Left forelimb (tissue), 1 donor: ENCODE results near the gene JRKL.
A peak's percentile ranks its signal among the peaks of the same experiment; 100 is the strongest.

ENCODE experiments used
- DNase-seq: peaks from one replicate; pipeline ENCODE4 v3.0.0-alpha.2; 2018; ENCODE audit warnings: low spot score

Gene JRKL

DNA sequence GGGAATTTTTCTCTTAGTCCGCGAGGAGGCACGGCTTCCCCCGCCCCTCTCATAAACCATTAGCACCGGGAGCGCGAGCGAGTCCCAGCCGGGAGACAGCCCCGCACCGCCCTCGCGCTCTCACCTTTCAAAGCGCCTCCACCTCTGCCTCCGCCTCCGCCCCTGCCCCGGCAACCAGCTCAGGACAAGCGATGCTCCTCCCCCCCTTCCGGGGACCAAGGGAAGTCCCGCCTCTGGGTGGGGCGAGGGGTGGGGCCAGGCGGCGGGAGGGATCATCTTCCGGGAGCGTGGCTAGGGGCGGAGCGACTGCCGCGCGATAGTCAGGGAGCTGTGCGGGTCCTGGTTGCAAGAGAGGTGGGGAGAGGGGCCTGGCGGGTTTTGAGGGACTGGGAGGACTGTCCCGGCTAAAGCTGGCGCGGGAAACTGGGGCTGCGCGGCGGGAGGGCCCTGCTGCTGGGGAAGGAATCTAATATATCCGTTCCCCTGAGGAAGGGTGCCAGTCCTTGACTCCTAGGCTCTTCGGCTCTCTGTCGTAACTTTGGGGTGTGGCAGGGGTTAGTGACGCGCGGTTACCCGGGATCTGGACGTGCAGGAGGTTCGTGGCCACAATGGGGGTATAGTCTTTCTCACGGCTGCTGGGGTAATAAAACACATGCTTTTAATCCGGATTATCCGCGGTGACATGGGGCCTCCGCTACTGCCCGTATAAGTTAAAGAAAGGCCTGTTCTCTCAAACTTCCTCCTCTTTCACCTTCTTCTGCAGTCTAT lies at the start of gene JRKL, which contains the start of gene CCDC82:
JRKL (plus strand) TSS at position 294 of the 768 bp plus-strand sequence. CDS start 637 bp downstream, outside the sequence.
CCDC82 (minus strand) TSS at position 193 of the 768 bp plus-strand sequence. CDS start 5,165 bp downstream, outside the sequence.
- DNase-seq = peak; percentile 98

DNA sequence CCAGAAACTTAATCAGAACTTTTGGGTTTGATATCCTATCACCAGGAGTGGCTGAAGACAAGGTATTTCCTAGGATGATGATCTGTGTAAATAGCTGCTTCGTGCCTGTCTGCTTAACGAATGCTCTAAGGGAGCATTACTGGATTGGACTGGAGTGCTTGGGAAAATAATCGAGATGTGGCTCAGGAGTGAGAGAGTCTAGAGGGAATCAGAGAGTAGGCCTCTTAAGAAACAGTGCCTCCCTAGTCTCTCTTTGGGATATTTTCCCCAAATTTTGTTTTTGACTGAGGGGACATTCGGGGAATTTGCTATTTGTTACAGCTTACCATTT lies 49.3 kb upstream of the JRKL start:
- no peak for DNase-seq

DNA sequence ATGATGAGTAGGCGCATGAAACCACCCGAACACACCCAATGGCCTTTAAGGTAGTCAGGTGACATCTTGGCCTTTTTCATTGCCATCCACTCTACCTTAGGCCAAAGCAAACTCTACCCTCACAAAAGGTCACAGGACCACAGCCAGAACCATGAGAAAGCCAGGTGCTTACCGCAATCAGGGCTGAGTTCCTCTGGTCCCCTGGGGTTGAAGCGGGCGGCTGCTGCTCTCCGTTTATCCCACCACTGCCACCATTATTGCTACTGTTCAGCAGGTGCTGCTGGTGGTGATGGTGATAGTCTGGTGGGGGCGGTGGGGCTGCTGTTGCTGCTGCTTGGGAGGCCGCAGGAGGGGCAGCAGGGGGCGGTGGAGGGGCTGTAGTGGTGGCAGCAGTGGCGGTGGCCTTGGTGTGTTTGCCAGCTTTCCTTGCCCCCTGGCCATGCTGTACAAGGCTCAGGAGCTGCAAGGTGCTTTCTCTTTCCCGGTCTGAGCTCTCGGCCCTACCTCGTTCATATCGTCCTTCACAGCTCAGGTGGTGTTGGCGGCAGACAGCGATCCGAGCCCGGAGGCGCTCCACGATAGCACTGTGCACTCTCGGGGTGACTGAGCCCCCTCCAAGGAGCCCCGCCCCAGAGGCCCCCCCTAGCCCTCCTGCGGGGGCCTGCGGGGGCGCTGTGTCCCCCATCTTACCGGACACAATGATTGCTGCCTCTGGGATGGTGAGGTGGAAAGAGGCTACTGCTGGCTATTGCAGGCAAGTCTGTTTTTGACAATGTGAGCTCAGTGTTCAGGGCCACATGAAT lies 48.4 kb upstream of the JRKL start:
- DNase-seq = no peak

DNA sequence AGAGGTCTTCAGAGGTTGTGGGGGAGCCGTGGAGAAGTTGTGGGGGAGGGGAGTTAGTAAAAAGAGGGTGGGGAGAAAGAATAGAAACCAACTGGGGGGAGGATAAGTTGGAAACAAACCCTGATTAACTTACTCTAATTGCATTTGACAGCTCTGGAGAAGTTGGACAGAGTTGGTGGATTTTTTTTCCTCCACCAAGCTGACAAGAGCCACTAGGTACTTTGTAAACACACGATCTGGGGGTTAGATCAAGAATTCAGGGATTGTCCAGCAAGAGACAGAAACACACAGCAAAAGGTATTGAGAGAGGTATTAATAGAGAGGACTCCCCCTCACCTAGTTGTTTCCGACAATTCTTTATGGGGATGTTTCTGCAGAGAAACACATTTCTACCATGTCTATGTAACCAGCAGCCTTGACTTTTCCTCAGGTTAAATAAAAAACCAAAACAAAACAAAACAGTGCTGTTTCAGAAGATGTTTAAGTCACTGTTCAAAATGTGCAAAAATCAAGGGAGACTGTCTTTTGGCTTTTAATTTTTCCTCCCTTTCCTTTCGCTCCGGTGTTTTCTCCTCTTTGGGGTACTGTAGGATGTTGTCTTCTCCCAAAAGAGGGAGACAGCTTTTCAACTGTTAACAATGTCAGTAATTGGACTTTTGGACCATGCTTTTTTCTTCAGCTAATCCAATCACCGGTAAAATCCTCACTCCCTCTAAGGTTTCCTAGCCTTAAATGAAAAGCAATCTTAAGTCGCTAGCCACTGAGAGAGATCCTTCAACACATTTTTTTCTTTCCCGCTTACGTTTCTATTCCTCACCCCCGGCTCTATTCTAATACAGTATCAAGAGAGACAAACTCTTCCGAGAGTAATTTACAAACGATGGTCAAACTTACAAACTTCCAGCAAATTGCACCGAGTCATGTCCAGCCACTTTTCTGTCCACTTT lies 47.5 kb upstream of the JRKL start:
- DNase-seq = no peak

DNA sequence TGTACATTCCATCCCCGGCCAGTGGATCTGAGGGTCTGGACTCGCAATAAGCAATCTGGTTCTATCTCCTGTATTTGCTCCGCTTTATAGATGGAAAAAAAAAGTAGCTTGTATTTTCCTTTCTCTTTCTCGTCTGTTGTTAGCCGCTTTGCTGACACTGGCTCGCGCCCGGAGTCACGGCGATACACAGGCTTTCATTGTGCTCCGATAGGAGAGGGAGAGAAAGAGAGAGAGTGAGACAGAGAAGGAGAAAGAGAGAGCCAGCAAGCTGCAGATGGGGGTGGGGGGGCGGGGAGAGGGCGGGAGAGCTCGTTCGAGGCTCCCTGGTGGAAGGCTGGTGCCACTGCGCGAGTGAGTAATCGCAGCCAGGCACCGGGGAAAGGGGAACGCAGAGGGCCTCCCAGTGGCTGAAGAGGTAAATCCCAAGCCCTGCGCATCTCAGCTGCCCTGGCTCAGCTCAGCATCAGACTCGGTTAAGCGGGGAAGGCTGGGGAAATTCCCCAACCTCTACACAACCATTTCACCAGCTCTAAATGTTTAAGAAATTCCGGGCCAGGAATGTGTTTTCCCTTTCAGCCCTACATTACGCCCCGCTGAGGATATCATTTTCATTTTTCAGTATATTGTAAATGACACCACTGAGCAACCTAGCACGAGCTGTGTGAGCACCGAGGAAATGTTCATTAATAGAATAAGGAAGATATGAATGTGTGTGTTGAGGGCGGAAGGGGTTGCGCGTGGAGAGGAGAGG lies 46.7 kb upstream of the JRKL start, which contains the start of gene MAML2:
MAML2 (minus strand) TSS at position 235 of the 751 bp plus-strand sequence. CDS start 1,300 bp downstream, outside the sequence.
- peak; percentile 93 for DNase-seq

DNA sequence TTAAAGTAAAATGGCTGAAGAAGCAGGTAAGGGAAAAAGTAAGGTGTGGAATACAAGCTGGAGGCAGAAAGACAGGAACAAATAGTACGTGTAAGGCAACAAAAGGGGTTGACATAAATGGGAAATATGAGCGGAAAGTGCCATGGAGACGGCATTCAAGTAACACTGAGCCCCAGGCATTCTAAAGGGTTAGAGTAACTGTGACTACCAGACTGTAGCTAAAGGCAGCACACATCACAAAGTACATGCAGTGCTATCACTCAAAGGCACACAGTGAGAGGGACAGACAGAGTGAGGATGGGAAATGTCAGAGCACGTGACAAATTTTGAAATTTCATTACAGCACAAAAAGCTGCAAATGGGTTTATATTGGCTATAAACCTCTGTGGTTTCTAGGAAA lies 33.0 kb upstream of the JRKL start:
- no peak for DNase-seq

DNA sequence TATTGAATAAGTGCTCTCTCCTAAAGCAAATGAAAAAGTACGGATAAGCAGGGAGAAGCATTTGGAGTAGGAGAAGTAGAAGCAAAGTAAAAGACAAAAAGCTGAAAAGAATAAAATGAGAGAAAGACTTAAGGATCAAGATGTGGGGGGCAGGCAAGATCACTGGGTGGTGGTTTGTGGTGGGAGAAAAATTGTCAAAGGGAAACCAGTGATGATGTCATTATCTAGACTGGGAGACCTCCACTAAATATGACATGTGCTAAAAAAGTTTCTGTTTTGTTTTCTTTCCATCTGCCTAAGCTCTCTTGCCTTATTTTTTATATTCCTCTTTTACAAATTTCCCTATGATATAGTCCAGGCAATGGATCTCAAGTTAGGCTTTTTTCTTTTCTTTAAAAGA lies 32.0 kb upstream of the JRKL start:
- DNase-seq = no peak

DNA sequence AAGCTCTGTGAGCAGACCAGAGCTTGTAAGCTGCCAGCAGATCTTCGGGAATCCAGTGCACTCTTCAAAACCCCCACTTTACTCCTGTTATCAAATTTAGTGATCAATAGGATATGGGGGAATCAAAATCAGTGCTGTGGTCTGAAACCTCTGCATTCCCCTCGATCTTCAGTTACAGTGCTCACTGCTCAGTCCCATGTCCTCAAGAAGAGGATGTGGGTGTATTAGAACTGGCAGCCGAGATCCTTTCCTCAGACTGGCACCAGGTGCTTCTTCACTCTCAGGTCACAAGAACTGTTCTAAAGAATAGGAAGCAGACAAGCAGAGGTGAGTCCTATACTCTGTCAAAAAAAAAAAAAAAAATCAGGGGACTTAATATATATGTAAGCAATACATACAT lies 31.5 kb upstream of the JRKL start:
- no peak for DNase-seq

DNA sequence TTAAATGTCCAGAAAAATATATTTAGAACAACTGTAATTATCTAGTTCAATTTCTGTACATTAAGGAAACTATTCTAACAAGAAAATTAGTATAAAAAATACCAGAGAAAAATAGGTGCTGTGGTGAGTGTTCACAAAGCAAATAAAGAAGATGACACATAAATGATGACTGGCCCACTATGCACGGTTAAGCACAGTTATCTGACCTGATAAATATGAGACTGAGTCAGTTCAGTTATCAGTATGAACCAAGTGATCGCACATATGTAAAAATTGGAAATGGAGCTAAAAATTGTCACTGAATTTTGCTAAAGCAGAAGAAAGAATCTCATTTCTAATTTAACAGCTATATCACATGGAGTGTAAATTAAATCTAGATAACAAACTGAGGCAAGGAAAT lies 28.0 kb upstream of the JRKL start:
- no peak for DNase-seq

DNA sequence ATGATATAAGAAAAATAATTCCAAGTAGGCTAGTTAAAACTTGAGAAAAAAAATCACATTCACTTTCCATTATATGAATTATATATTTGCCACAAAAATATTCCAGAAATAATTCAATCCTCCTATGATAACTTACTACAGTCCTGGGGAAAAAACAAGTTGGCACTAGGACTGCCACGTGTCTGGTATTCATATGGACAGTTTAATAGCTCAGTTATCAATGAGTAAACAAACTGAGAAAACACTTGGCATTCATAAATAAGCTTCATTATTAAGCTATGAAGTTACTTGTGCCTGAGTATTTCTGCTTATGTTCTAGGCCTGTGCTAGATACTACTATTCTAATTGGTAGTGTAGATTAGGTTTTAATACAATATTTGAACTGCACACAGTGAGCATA lies 24.3 kb upstream of the JRKL start:
- DNase-seq = no peak

DNA sequence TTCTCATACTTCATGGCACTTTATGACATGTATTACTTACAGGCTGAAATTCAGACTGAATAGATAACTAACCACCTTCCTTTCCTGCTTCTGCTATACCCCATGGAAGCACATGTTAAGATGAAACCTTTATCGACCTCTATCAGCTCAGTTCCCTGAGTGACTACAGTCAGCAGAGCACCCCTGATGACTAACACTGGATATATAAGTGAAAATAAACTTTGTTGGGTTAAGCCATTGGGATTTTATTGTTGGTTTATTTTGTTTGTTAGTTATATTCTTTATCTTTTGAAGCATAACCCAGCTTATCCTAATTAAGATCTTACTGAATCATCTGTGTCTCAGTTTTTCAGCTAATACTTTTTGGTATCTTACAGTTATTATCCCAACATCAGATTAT lies 23.8 kb upstream of the JRKL start:
- no peak for DNase-seq

DNA sequence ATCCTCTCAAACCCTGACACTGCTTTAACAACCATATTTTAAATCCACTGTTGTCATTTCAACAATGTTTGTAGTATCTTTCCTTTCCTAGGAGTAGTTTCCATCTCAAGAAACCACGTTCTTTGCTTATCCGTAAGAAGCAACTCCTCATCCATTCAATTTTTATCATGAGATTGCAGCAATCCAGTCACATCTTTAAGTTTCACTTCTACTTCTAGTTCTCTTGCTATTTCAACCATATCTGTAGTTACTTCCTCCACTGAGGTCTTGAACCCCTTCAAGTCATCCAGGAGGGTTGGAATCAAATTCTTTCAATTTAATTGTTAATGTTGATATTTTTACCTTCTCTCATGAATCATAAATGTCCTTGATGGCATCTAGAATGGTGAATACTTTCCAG lies 22.5 kb upstream of the JRKL start:
- no peak for DNase-seq

DNA sequence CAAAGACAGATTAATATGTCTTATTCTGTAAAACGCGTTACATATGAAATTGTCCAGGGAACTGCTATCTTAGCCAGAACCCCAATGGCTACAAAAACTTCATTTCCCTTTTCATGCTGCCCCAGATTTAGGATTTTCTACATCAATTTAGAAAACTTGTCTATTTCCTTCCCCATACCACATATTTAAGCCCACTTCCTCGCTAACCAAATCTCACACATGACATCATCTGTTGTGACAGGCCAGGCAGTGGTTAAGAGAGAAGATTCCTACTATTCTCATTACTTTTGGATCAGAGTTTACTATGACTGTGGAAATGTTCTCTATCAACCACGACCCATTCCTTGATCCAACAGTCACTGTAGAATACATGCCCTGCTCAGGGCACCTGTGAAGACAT lies 16.0 kb upstream of the JRKL start:
- no peak for DNase-seq

DNA sequence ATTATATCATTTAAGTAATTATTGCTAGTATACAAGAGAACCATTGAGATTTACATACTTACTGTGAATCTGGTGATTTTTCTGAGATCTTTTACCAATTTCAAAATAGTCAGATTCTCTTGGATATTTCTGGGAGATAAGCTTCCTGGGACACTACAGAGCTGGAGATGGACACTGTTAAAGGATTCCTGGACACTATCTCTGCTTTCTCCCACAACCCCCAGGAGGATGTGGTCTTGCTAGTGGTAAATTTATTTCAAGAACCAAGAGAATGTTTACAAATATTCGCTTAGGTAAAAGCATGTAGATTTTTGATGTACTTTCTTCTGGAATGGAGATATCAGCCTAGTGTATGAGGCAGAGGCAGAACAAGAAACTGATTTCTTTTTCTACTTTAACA lies 13.0 kb upstream of the JRKL start:
- DNase-seq = no peak

DNA sequence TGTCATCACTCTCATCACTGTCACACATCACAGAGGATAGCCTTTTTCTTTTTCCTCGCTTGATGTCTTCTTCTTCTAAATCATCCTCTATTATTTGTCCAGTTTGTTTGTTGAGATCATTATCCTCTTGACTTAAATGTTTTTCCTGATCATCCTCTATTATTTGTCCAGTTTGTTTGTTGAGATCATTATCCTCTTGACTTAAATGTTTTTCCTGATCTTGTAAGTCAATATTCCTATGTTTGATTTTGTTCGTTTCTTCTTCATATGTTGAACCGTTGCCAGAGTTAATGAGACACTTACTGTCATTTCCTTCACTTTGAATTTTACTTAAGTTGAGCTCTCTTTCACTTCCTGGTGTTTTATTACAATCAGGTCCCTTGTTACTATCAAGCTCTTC lies 5.7 kb upstream of the JRKL start:
- no peak for DNase-seq

DNA sequence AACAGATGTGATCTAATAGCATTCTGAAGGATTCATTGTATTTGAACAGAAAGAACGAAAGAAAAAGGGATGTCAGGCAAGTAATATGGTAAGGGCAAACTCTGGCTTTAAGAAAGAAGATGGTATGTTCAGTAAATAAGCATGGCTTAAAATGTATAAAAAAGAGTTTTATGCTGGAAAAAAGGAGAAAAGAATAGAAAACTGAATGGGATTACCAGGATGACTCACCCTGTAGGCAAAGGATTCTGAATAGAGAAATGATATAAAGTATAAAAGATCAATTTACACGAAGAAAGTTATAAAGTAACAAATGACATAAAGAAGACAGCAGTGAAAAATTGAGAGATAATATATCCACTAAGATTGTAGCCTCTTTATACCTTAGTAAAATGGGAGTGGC lies 4.6 kb upstream of the JRKL start:
- no peak for DNase-seq

DNA sequence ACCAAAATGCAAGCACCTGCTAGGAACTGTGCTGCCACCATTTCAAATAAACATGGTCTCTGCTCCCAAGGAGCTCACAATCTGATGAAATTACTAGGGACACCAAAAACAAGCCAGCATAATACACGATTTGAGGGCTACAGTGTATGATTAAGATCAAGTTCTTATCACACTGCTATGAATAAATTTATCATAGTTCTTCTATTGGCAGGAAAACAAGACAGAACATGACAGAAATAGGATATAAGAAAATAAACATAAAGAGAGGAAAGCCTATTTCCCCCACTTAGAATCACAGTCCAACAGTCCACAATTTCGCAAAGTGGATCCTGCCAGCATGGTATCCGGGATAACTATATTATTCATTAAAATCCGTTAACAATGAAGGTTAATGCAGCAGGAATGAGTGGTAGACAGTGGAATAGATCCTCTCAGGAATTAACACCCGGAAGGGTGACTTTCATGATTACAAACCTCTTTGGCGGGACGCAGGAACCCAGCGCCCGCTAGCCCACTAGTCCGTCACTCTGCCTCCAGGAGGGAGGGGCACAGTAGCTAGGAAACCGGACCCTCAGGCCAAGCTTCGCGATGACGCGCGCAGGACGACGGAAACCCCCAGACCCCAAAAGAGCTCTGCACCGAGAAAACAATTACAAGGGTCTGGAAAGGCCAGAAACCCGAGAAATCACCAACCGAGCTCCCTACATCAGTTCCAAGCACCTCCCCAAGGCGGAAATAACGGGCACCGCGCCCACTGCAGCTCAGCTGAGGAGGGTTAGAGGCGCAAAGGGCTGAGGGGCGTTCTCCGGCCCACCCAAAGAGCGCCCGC lies 708 bp upstream of the JRKL start:
- peak; percentile 83 for DNase-seq

DNA sequence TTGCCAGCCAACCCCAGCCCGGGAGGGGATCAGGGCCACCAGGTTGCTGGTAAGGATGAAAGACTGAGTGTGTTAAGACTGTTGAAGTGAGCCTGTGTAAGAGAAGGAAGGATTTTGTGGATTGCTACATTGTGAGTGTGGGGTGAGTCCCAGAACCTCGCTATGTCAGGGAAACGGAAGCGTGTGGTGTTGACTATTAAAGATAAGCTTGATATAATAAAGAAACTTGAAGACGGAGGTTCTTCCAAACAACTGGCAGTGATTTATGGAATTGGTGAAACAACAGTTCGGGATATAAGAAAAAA lies 627 bp downstream of the JRKL start:
- DNase-seq = no peak

DNA sequence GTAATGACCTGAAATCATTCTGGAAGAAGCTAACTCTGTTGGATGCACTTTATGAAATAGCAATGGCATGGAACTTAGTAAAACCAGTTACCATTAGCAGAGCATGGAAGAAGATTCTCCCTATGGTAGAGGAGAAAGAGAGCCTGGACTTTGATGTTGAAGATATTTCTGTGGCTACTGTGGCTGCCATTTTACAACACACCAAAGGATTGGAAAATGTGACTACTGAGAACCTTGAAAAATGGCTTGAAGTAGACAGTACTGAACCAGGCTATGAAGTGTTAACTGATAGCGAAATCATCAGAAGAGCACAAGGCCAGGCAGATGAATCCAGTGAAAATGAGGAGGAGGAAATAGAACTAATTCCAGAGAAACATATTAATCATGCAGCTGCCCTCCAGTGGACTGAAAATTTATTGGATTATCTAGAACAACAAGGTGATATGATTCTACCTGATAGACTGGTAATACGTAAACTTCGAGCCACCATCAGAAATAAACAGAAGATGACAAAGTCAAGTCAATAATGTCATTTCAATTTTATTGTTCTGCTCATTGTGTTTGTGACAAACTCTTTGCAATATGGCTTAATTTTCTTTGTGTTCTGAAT lies 2.0 kb downstream of the JRKL start:
- DNase-seq = no peak

DNA sequence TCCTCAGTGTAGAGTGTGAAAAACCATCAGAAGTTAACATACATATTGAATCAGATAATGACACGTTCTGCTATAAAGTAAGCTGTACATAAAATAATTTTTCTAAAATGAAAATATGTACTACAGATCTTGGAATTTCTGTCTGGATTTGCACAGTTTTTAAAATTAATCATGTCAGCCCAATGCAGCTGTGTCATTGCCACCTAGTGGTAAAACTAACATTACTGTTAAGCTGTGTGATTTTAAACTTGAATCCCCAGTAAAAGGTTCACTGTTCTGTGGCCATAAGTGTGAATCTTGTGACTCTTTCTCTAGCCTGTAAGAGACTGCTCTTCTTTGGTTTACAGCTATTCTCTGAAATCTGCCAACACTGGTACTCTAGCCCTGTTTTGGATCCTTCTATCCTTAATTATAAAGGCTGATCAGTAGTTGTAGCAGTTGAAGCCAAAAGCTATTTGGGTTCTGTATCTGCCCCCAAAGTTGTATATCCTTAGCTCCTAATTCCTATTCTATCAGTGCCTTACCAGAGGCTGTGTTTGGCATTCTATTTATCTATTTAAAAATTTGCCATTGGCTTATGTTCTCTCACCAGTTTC lies 4.0 kb downstream of the JRKL start:
- DNase-seq = no peak
